ENCODE results near the gene ITPK1. TPM values are rescaled to one million over a fixed set of nuclear protein-coding genes. Genes with fewer than 3 reads are reported as not detected.
A peak's percentile ranks its signal among the peaks of the same experiment; 100 is the strongest.
"Not testable (repeated sequence)": the region's sequence is repeated elsewhere in the genome, so short reads cannot be mapped to it uniquely, and the experiment has no call there.

ITPK1 gene
- total RNA-seq, 1 donor from 2014 or later, result 25.3 TPM

- no peak for FAIRE-seq
- DNase-seq (ENCODE audit: low spot score in 2 of 2), result no peak
Observed at GRCh38 chr14:93107453-93107852, 8.3 kb downstream of the ITPK1 start.

- FAIRE-seq, result no peak
- DNase-seq (ENCODE audit: low spot score in 2 of 2), result no peak
Observed at GRCh38 chr14:93106541-93107156, 9.1 kb downstream of the ITPK1 start.

- not testable (repeated sequence) for FAIRE-seq; DNase-seq (ENCODE audit: low spot score in 2 of 2)
Observed at GRCh38 chr14:93105856-93106255, 9.9 kb downstream of the ITPK1 start.

GRCh38 chr14:93105362-93105761 is 10.4 kb downstream of the ITPK1 start:
- DNase-seq (ENCODE audit: low spot score in 2 of 2) (no peak), FAIRE-seq (no peak)

GRCh38 chr14:93104961-93105360 is 10.8 kb downstream of the ITPK1 start:
- DNase-seq (ENCODE audit: low spot score in 2 of 2) (no peak), FAIRE-seq (no peak)

- FAIRE-seq (no peak), DNase-seq (ENCODE audit: low spot score in 2 of 2) (no peak)
Observed at GRCh38 chr14:93103392-93104080, 12.2 kb downstream of the ITPK1 start.

- no peak for DNase-seq (ENCODE audit: low spot score in 2 of 2)
- FAIRE-seq, result no peak
Observed at GRCh38 chr14:93102141-93102540, 13.6 kb downstream of the ITPK1 start.

- no peak for FAIRE-seq
- DNase-seq (ENCODE audit: low spot score in 2 of 2), result no peak
Observed at GRCh38 chr14:93101181-93101580, 14.5 kb downstream of the ITPK1 start.

GRCh38 chr14:93100570-93100969 is 15.2 kb downstream of the ITPK1 start:
- FAIRE-seq (no peak), DNase-seq (ENCODE audit: low spot score in 2 of 2) (no peak)

GRCh38 chr14:93100100-93100499 is 15.6 kb downstream of the ITPK1 start:
- FAIRE-seq (no peak), DNase-seq (ENCODE audit: low spot score in 2 of 2) (no peak)

GRCh38 chr14:93099643-93100042 is 16.1 kb downstream of the ITPK1 start:
- DNase-seq (ENCODE audit: low spot score in 2 of 2) (no peak), FAIRE-seq (no peak)

GRCh38 chr14:93099196-93099595 is 16.5 kb downstream of the ITPK1 start:
- no peak for FAIRE-seq
- DNase-seq (ENCODE audit: low spot score in 2 of 2), result peak in 1 of 2 donors; percentile 24

- FAIRE-seq (no peak), DNase-seq (ENCODE audit: low spot score in 2 of 2) (no peak)
Observed at GRCh38 chr14:93096691-93097322, 18.9 kb downstream of the ITPK1 start.

GRCh38 chr14:93095742-93096510 is 19.8 kb downstream of the ITPK1 start:
- no peak for FAIRE-seq

GRCh38 chr14:93094121-93094918 is 21.4 kb downstream of the ITPK1 start:
- no peak for DNase-seq (ENCODE audit: low spot score in 2 of 2)
- no peak for FAIRE-seq

More at GRCh38 chr14:93095742-93096510, 19.8 kb downstream of the ITPK1 start:
- DNase-seq (ENCODE audit: low spot score in 2 of 2), result no peak

GRCh38 chr14:93092606-93093556 is 22.8 kb downstream of the ITPK1 start:
- DNase-seq (ENCODE audit: low spot score in 2 of 2) (no peak), FAIRE-seq (no peak)

- FAIRE-seq, result no peak
- no peak for DNase-seq (ENCODE audit: low spot score in 2 of 2)
Observed at GRCh38 chr14:93091666-93092065, 24.1 kb downstream of the ITPK1 start.

- FAIRE-seq (no peak), DNase-seq (ENCODE audit: low spot score in 2 of 2) (peak; percentile 56 to 63)
Observed at GRCh38 chr14:93090826-93091555, 24.7 kb downstream of the ITPK1 start.

Measured in frontal cortex (tissue), 4 donors.